HG03442 (cell line): Measurements from ENCODE around the gene TTLL9.
A peak's percentile ranks its signal among the peaks of the same experiment; 100 is the strongest.

Experiments used
- ATAC-seq: cut with Tn5 transposase; IDR thresholded peaks from one replicate; pipeline ENCODE4 v1.9.1; 2021; ENCODE audit warnings: mild to moderate bottlenecking, moderate library complexity; ENCODE audit not compliant: unreplicated experiment

Gene TTLL9

GRCh38 chr20:31939661-31940060 is 69.2 kb downstream of the TTLL9 start:
- ATAC-seq: no peak

DNA sequence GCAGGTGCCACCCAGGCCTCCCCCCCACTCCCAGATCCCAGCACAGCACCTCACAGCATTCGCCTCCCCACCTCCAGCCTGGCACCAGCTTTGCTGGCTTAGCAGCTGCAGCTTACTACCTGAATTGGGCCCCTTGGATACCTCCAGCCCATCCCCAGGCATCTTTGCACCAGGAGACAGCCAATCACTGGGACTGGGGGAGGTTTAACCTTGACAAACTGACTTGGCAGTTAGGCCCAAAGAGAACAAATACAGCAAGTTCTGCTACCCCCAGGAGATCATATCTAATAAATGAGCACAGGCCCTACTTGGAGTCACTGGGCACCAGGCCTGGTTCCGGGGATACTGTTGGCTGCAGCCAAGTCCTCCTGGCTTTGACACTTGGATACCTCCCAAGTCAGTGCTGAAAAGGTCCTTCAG is 72.6 kb downstream of the TTLL9 start:
- no peak for ATAC-seq

GRCh38 chr20:31945319-31945718 is 74.9 kb downstream of the TTLL9 start:
- ATAC-seq: no peak

- no peak for ATAC-seq
Measured at GRCh38 chr20:31945785-31946184, 75.4 kb downstream of the TTLL9 start.

DNA sequence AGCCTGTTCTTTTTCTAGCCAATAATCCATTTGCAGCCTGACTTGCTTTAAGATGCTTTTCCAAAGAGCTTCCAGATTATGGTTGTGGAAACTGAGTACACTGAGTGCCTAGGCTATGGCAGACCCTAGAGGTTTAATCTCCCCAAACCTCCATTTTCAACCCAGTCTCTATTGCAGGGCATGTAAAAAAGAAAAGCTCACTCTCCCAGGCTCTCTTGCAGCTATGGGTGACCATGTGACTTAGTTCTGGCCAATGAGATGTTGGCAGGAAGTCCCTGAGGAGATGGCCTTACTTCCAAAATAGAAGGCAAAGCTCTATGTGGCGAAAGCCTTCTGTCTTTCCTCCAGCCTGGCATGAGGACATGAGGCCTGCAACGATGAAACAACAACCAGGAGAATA is 77.6 kb downstream of the TTLL9 start:
- ATAC-seq: no peak

DNA sequence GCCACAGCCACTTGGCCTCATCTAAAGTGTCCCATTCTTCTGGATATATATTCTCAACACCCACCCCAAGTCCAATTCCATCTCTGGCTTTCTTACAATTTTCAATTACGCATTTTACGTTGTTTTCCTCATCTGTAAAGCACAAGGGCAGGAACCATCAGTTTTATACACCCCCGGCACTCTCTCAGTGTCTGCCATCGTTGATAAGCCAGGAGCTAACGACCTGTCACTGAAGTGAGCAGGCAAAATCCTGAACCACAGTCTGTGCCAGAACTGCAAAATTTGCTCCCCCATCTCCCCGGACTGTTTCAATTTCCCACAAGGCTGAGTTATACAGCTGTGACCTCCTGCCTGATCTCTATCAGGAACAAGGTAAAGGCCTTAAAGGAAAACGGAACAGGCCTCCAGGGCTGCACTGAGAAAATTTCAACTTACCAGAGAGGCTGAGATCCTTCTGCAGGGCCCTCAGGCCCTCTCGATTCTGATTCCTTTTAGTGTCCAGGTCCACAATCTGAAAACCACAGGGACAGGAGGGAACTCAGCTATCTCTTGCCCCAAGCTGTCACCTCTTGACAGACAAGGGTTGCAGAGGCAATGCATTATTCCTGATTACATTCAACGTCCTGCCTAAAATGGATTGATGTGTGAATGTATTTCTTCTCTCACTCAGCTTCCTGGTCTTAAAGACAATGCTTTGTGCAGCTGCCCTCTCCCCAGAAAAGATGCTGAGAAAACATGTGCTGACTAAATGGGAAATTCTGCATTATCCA is 79.6 kb downstream of the TTLL9 start:
- no peak for ATAC-seq

DNA sequence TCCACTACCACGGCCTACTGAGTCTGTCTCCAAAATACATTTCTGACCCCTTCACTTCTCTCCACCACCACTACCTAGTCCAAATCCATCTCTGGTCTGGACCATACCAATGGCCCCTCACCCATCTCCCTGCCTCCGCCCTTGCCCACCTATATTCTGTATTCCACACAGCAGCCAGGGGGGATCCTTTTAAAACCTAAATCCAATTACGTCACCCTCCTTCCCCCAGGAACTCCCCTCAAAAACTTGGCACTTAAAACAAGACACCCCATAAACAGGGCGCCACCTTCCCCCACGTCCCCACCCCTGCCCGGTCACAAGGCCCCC is 80.7 kb downstream of the TTLL9 start:
- no peak for ATAC-seq

DNA sequence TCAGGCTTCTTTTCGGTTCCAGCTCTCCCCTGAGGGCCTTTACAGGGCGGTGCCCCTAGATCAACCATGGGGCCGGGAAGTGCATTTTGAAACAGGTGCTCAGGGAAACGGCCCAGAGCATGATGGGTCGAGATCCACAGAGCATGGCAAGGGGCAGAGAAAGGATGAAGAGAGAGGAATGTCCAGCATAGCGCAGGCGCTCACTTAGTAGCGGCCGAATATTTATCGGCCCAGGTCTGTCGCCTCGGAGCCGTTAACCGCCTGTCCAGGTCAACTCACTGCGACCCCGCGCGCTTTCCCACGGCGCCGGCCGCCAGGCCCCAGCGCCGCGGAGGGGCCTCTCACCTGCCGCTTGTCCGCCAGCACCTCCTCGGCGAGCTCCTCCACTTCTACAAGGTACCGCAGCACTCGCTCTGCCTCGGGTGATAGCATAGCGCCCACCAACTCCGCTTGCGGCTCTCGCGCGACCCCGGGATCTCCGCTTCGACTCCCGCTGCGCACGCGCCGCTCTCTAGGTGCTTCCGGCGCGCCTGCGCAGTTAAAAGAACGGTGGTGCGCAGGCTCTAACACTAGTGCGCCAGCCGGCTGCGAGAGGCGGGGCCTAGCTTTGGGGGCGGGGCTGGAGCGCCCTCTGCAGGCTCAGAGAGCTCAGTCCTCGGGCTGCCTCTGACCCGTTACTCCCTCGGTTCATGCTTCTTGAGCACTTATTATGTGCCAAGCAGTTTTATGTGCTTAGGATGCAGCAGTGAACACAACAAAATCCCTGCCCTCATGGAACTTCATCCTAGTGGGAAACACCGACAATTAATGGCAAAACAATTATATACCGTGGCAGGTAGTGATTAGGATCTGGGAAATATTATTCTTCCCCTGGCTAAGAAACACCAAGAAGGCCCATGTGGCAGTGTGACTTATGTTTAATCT is 81.4 kb downstream of the TTLL9 start, which contains the start of gene PDRG1:
TSS of gene PDRG1 (minus strand) at position 517 of the 924 bp plus-strand sequence. CDS start at position 432, 85 bp downstream.
- peak; percentile 84 for ATAC-seq

- ATAC-seq: no peak
Measured at GRCh38 chr20:31953556-31954148, 83.2 kb downstream of the TTLL9 start.

DNA sequence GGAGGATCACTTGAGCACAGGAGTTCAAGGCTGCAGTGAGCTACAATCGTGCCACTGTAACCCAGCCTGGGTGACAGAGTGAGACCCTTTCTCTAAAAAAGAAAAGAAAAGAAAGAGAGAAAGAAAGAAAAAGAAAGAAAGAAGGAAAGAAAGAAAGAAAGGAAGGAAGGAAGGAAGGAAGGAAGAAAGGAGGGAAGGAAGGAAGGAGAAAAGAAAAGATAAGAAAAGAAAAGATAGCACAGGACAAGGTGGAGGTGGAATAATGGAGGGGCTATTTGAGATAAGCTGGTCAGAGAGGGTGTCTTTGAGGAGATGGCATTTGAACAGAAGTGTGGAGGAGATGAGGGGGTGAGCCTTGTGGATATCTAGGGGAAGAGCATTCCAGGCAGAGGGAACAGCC is 84.1 kb downstream of the TTLL9 start:
- no peak for ATAC-seq

DNA sequence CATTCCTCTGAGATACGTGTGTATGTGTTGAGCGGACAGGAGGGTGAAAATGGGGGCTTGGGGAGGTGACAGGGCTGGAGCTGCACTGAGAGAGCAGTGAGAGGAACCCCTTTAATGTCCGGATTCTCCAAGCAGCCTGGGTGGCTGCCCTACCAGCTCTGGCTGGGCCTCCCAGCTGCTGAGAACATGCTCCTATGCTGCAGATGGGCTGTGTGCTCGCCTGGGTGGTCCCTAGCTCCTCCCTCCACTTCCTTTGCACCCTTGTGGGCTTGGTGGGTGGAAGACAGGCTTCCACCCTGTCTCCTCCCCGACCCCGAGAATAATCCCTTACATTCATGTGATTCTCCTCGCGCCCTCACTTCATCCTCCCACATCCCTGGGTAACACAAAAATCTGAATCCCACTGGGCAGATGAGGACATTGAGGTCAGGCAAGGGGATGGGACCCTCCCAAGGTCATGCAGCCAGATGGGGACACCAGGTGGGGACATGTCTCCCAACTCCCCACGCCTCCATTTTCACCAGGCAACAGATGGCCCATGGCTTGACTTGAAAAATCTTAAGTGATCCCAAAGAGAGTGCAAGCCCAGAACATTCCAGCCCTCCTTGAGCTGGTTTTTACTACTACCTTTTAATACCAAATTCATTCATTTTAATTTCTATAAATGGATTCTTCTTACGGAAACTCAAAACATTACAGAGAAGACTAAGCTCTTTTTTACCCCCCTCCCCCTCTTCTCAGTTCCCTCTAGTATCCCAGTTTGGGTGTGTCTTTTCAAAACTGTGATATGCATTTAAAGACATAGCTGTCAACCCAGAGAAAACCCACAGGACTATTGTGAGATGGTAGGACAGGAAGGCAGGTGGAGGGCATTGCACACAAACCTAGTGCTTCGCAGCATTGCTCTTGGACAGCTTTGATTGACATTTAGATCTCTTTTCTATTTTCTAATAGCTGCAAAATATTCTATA is 86.4 kb downstream of the TTLL9 start:
- no peak for ATAC-seq

GRCh38 chr20:31962761-31963160 is 92.3 kb downstream of the TTLL9 start:
- no peak for ATAC-seq

- no peak for ATAC-seq
Measured at GRCh38 chr20:31963889-31964288, 93.5 kb downstream of the TTLL9 start.

GRCh38 chr20:31966991-31967655 is 96.7 kb downstream of the TTLL9 start:
- ATAC-seq: no peak

DNA sequence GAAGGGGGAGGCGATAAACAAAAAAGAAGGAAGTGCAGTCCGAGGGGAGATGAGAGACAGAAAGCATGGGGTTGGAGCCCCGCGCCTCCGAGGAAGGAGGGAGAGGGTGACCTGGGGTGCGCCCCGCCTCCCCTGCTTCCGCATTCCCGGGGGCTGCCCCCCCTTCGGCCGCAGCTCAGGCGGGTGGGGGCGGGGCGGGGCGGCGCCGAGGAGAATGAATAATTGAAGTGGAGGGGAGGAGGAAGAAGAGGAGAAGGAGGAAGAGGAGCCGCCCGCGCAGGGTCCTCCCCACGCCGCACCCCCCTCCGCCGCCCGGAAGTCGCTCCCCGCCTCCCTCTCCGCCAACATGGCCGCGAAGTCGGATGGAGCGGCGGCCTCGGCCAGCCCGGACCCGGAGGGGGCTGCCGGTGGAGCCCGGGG is 97.4 kb downstream of the TTLL9 start, which contains the start of gene XKR7:
TSS of gene XKR7 (plus strand) at position 322 of the 420 bp plus-strand sequence. CDS start at position 347, 25 bp downstream.
- no peak for ATAC-seq

GRCh38 chr20:31968291-31969126 is 98.1 kb downstream of the TTLL9 start:
- ATAC-seq: no peak

- no peak for ATAC-seq
Measured at GRCh38 chr20:31969991-31970390, 99.6 kb downstream of the TTLL9 start.

GRCh38 chr20:31972471-31973021 is 102.1 kb downstream of the TTLL9 start:
- ATAC-seq: no peak

- no peak for ATAC-seq
Measured at GRCh38 chr20:31974296-31974695, 103.9 kb downstream of the TTLL9 start.
